K562 (cell line): ENCODE data around the gene LPCAT2. TPM values are rescaled to one million over a fixed set of nuclear protein-coding genes. Genes with fewer than 3 reads are reported as not detected.
A peak's percentile ranks its signal among the peaks of the same experiment; 100 is the strongest.

Source experiments
- ARID4B ChIP-seq: sonication (generic); formaldehyde crosslinking; IDR thresholded peaks from 2 replicates; pipeline ENCODE4 v1.8.0; 2022; ENCODE audit warnings: mild to moderate bottlenecking, missing genetic modification reagents
- ATF1 ChIP-seq, 2 experiments: fragments of 450-650 bp in 1 of 2; IDR thresholded peaks; 2 replicates each; pipeline ENCODE4 v1.6.1; 2016; ENCODE audit warnings: missing compliant biosample characterization in 1 of 2, missing genetic modification characterization in 1 of 2
- BACH1 ChIP-seq: fragments of 200-800 bp; sonication (Bioruptor generic); IDR thresholded peaks from 2 replicates; pipeline ENCODE4 v1.6.1; 2016; ENCODE audit warnings: missing genetic modification characterization, missing compliant biosample characterization
- DPF2 ChIP-seq: fragments of 450-650 bp; IDR thresholded peaks from 2 replicates; pipeline ENCODE4 v1.6.1; 2016
- FUS ChIP-seq: fragments of 200-400 bp; formaldehyde crosslinking; optimal IDR thresholded peaks from 2 replicates; pipeline ENCODE3; 2017; ENCODE audit warnings: low read depth, low read length
- IFI16 ChIP-seq: fragments of 250-450 bp; sonication (Bioruptor Pico); IDR thresholded peaks from 2 replicates; pipeline ENCODE4 v2.1.2; 2022; ENCODE audit warnings: mild to moderate bottlenecking, inconsistent platforms
- KDM5B ChIP-seq: fragments of 200-600 bp; sonication (generic); IDR thresholded peaks from 2 replicates; pipeline ENCODE4 v1.6.1; 2012; ENCODE audit warnings: low read depth, mild to moderate bottlenecking, moderate library complexity, low read length, control low read depth, inconsistent platforms; ENCODE audit not compliant: insufficient replicate concordance
- MTA2 ChIP-seq: fragments of 450-650 bp; IDR thresholded peaks from 2 replicates; pipeline ENCODE4 v1.6.1; 2016; ENCODE audit warnings: low read depth
- MYNN ChIP-seq, 2 experiments: sonication (generic); formaldehyde crosslinking in 1 of 2; IDR thresholded peaks; 2 replicates each; pipeline versions ENCODE4 v1.5.0 to v1.6.1; 2016 to 2020; ENCODE audit warnings: antibody characterized with exemption in 1 of 2, missing genetic modification reagents in 1 of 2
- NBN ChIP-seq: fragments of 450-650 bp; IDR thresholded peaks from 2 replicates; pipeline ENCODE4 v1.6.1; 2016; ENCODE audit warnings: low read depth, mild to moderate bottlenecking
- NFIC ChIP-seq: fragments of 450-650 bp; IDR thresholded peaks from 2 replicates; pipeline ENCODE4 v1.6.1; 2017; ENCODE audit warnings: mild to moderate bottlenecking, inconsistent platforms
- NUFIP1 ChIP-seq: fragments of 450-650 bp; IDR thresholded peaks from 2 replicates; pipeline ENCODE4 v1.6.1; 2018; ENCODE audit not compliant: partially characterized antibody
- PCBP1 ChIP-seq: fragments of 200-400 bp; formaldehyde crosslinking; IDR thresholded peaks from 2 replicates; pipeline ENCODE4 v1.6.1; 2018; ENCODE audit warnings: mild to moderate bottlenecking, low read depth, low read length; ENCODE audit not compliant: poor library complexity, severe bottlenecking
- PML ChIP-seq: IDR thresholded peaks from 2 replicates; pipeline ENCODE4 v1.6.1; 2012; ENCODE audit warnings: low read length, inconsistent platforms
- POLR2A ChIP-seq: fragments of 450-650 bp; conservative IDR thresholded peaks from 2 replicates; pipeline ENCODE4 v1.6.1; 2016
- PRMT5 ChIP-seq: sonication (generic); formaldehyde crosslinking; IDR thresholded peaks from 2 replicates; pipeline ENCODE4 v1.5.0; 2020; ENCODE audit warnings: missing genetic modification reagents
- SMAD4 ChIP-seq: fragments of 250-450 bp; sonication (Bioruptor Pico); conservative IDR thresholded peaks from 2 replicates; pipeline ENCODE4 v1.8.0; 2021; ENCODE audit warnings: inconsistent platforms, mild to moderate bottlenecking, moderate library complexity
- SPI1 ChIP-seq: IDR thresholded peaks from 2 replicates; pipeline ENCODE4 v1.6.1; 2011; ENCODE audit warnings: low read depth, low read length, control low read depth, borderline replicate concordance
- UBTF ChIP-seq, 2 experiments: IDR thresholded peaks; 2 replicates each; pipeline ENCODE4 v1.6.1; 2012; ENCODE audit warnings: improper control_type of control experiment in 2 of 2, low read depth in 2 of 2, low read length in 2 of 2, borderline replicate concordance in 1 of 2
- ZBTB12 ChIP-seq: fragments of 250-450 bp; sonication (Bioruptor Pico); IDR thresholded peaks from 2 replicates; pipeline ENCODE4 v1.4.0; 2020
- ZBTB9 ChIP-seq: fragments of 450-650 bp; formaldehyde crosslinking; IDR thresholded peaks from 2 replicates; pipeline ENCODE4 v1.4.0; 2020; ENCODE audit warnings: mild to moderate bottlenecking, moderate library complexity
- ZNF12 ChIP-seq: sonication (generic); formaldehyde crosslinking; IDR thresholded peaks from 2 replicates; pipeline ENCODE4 v1.4.0; 2020; ENCODE audit warnings: mild to moderate bottlenecking, missing genetic modification reagents
- polyA plus RNA-seq, 8 experiments: library from polyadenylated mRNA; depleted of rRNA in 4 of 8; stranded (reverse) in 5 of 8; unstranded in 3 of 8; fragments of >200 nt; fragmentation: Nextera tagmentation in 2 of 8; fragmentation: Illumina TruSeq in 1 of 8; extraction: Ambion mirVana in 2 of 8; extraction: Trizol in 1 of 8; gene quantifications; 2 replicates each; pipeline versions ENCODE4 v1.2.1 to v1.2.3, GENCODE V29; 2011 to 2014; ENCODE audit warnings: inconsistent platforms in 1 of 8, missing spikeins in 1 of 8
- total RNA-seq, 7 experiments: library from RNA; depleted of rRNA in 6 of 7; stranded (reverse); fragments of >200 nt in 6 of 7; fragmentation: Illumina TruSeq in 2 of 7; extraction: Trizol in 2 of 7; gene quantifications; 2 replicates each; pipeline versions ENCODE4 v1.2.1 to v1.2.3, GENCODE V29; 2011 to 2021; ENCODE audit warnings: low replicate concordance in 1 of 7

LPCAT2 gene
- total and polyA plus RNA-seq, 9 of the 15 experiments (the other 6 are each of a cell fraction or from before 2014, with no cell fraction given): 2.9 to 15.0 (median 7.3) TPM

GRCh38 chr16:55570159-55570558, 61.3 kb downstream of the LPCAT2 start (continued):
- TF ChIP-seq ZBTB9 (CRISPR knock-in tag): no peak
- no peak for TF ChIP-seq PCBP1
- TF ChIP-seq PML: 0 out of 2 replicates have a peak, but pooled peaks have one; percentile 41
- no peak for TF ChIP-seq NFIC
- no peak for TF ChIP-seq POLR2A
- no peak for TF ChIP-seq SPI1
- no peak for TF ChIP-seq ZBTB12 (CRISPR knock-in tag)
- TF ChIP-seq DPF2: peak; percentile 88
- TF ChIP-seq PRMT5 (CRISPR knock-in tag): no peak
- TF ChIP-seq MTA2: peak; percentile 54; the same call in 1 of the 2 replicates
- no peak for TF ChIP-seq UBTF (IDR thresholded peaks at IDR 0.05; ENCODE audit: borderline replicate concordance in 1 of 2, low read depth in 2 of 2, low read length in 2 of 2)
- no peak for TF ChIP-seq ARID4B (CRISPR knock-in tag)
- peak; percentile 45; the same call in 1 of the 2 replicates for TF ChIP-seq SMAD4 (CRISPR knock-in tag)
- TF ChIP-seq BACH1 (tag): no peak
- no peak for TF ChIP-seq ATF1 (CRISPR knock-in tag; IDR thresholded peaks at IDR 0.05)
- TF ChIP-seq ATF1 (tag; IDR thresholded peaks at IDR 0.05): no peak
- 0 out of 2 replicates have a peak, but pooled peaks have one; percentile 48 for TF ChIP-seq MYNN (IDR thresholded peaks at IDR 0.05)
- TF ChIP-seq MYNN (CRISPR knock-in tag; IDR thresholded peaks at IDR 0.05): no peak
- TF ChIP-seq KDM5B: no peak
- TF ChIP-seq NUFIP1: no peak
- TF ChIP-seq IFI16 (CRISPR knock-in tag): no peak
- no peak for TF ChIP-seq NBN
- TF ChIP-seq ZNF12 (CRISPR knock-in tag): no peak
- TF ChIP-seq FUS: no peak
